Thyroid gland (tissue), 4 donors: ENCODE measurements around the gene KCNK17. TPM values are rescaled to one million over a fixed set of nuclear protein-coding genes. Genes with fewer than 3 reads are reported as not detected.

Source experiments
- DNase-seq, 2 donors: peaks; one replicate each; pipeline ENCODE4 v3.0.0-alpha.2; 2019
- H3K27ac ChIP-seq, 3 donors: fragments of 200-600 bp; sonication (generic); 1 replicate in 2 of 3; 2 replicates in 1 of 3; pipeline ENCODE4 v1.5.1; 2016 to 2019; ENCODE audit warnings: mild to moderate bottlenecking in 1 of 3, moderate library complexity in 1 of 3
- H3K27me3 ChIP-seq: fragments of 200-600 bp; sonication (generic); one replicate; pipeline ENCODE4 v1.5.1; 2019
- H3K36me3 ChIP-seq, 2 donors: fragments of 200-600 bp; sonication (generic); one replicate each; pipeline ENCODE4 v1.5.1; 2016 to 2019
- H3K4me1 ChIP-seq, 2 donors: fragments of 200-600 bp; sonication (generic); one replicate each; pipeline ENCODE4 v1.5.1; 2017 to 2019
- H3K4me3 ChIP-seq, 3 donors: fragments of 200-600 bp; sonication (generic); replicated peaks in 1 of 3; 1 replicate in 2 of 3; 2 replicates in 1 of 3; pipeline ENCODE4 v1.5.1; 2016; ENCODE audit warnings: mild to moderate bottlenecking in 1 of 3
- H3K9me3 ChIP-seq: fragments of 200-600 bp; sonication (generic); one replicate; pipeline ENCODE4 v1.5.1; 2017
- CTCF ChIP-seq, 6 experiments: fragments of 200-600 bp in 3 of 6; fragments of 450-650 bp in 3 of 6; sonication (generic) in 3 of 6; IDR thresholded peaks; one replicate each; pipeline ENCODE4 v1.5.1; 2016 to 2019; ENCODE audit warnings: antibody characterized with exemption in 6 of 6, mild to moderate bottlenecking in 2 of 6, inconsistent platforms in 1 of 6, moderate library complexity in 1 of 6
- POLR2A ChIP-seq, 2 donors: fragments of 450-650 bp; IDR thresholded peaks; one replicate each; pipeline ENCODE4 v1.6.1; 2017; ENCODE audit warnings: antibody characterized with exemption in 2 of 2, mild to moderate bottlenecking in 2 of 2, moderate library complexity in 1 of 2
- WGBS, 2 donors: methylation state at CpG; one replicate each; pipeline ENCODE4 v1.1.5; 2017; 5-methylcytosine and 5-hydroxymethylcytosine counted together
- intact Hi-C: fragments of 100-400 bp; cut with DNase I; formaldehyde crosslinking; loops from one replicate; pipeline ENCODE4 v1.15.1; 2023
- total RNA-seq, 4 donors: library from RNA; depleted of rRNA; stranded (reverse); fragments of >200 nt; gene quantifications; one replicate each; pipeline ENCODE4 v1.2.3, GENCODE V29; 2016

Gene KCNK17
- total RNA-seq, 4 donors from 2014 or later = 1.1 to 11.5 (median 4.5) TPM

DNA sequence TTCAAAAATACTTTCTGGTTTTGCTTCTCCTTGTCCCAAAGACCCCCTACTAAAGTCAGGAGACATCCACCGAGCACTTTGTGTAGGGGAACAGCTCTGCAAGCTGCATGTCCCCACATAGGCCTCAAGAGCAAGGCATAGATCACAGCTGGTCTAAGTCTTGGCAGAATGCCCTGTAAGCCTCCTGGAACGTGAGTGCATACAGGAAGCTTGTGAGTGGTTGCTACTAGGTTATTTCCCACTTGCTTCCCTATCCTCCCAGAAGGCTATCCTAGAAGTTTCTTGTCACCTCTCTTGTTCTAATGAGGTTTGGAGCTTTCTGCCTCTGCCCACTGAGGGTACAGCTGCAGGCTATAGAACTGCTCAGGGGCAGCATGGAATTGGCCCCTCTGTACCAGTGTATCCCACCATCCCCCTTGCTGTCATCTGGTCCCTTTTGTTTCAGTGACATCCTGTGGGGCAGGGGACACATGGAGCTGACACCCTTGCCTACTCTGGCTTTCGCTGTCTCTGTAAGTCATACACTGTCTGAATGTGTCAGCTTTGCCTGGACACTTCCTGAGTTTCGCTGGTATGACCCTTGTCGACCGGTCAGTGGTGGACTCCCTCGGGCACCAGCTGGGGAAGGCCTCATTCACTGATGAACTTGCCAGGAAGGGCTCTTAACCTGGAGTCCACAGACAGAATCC is 43.9 kb upstream of the KCNK17 start:
- intact Hi-C loops = no loop called here
- WGBS, 2 donors = 58 to 62% methylated on average over 7 of the region's 7 CpGs
- peak; percentile 67 to 69 for DNase-seq
- TF ChIP-seq CTCF (IDR thresholded peaks at IDR 0.05) = no peak
- no peak for TF ChIP-seq POLR2A (IDR thresholded peaks at IDR 0.05)
- Histone ChIP-seq H3K27ac (no peak overlapping the region), H3K9me3 (no peaks in the 10 kb centered on the region), H3K36me3 (no peaks in the 10 kb centered on the region), H3K4me1 (peaks cover 0 to 12% of the 10 kb centered on the region in 2 donors), H3K4me3 (no peak overlapping the region), H3K27me3 (no peaks in the 10 kb centered on the region)

- intact Hi-C loops = no loop called here
- no peaks in the 10 kb centered on the region for H3K36me3 ChIP-seq
- H3K9me3 ChIP-seq = no peaks in the 10 kb centered on the region
- H3K27ac ChIP-seq = no peak overlapping the region
- H3K4me3 ChIP-seq = no peak overlapping the region
- no peak for TF ChIP-seq CTCF (IDR thresholded peaks at IDR 0.05)
- TF ChIP-seq POLR2A (IDR thresholded peaks at IDR 0.05) = no peak
- 90 to 98% methylated on average over 7 of the region's 7 CpGs for WGBS, 2 donors
- H3K27me3 ChIP-seq = no peaks in the 10 kb centered on the region
- peaks cover 7 to 24% of the 10 kb centered on the region in 2 donors for H3K4me1 ChIP-seq
- DNase-seq = no peak
Measured at GRCh38 chr6:39353698-39354315, 39.6 kb upstream of the KCNK17 start.

GRCh38 chr6:39350723-39351505 is 36.7 kb upstream of the KCNK17 start:
- Histone ChIP-seq H3K27me3 (no peaks in the 10 kb centered on the region), H3K9me3 (no peaks in the 10 kb centered on the region), H3K4me1 (peaks cover 13 to 33% of the 10 kb centered on the region in 2 donors), H3K4me3 (no peak overlapping the region), H3K36me3 (no peaks in the 10 kb centered on the region), H3K27ac (peak overlapping the region in 2 of 3 donors; percentile 15 to 56)
- intact Hi-C loops = no loop called here
- TF ChIP-seq CTCF (IDR thresholded peaks at IDR 0.05) (no peak), POLR2A (IDR thresholded peaks at IDR 0.05) (no peak)
- WGBS, 2 donors = 33 to 40% methylated on average over 11 to 13 of the region's 13 CpGs
- peak; percentile 77 to 80 for DNase-seq

- intact Hi-C loops = no loop called here
- Histone ChIP-seq H3K27me3 (no peaks in the 10 kb centered on the region), H3K27ac (no peak overlapping the region), H3K4me1 (peaks cover 13 to 44% of the 10 kb centered on the region in 2 donors), H3K9me3 (no peaks in the 10 kb centered on the region), H3K4me3 (no peak overlapping the region), H3K36me3 (no peaks in the 10 kb centered on the region)
- 95 to 98% methylated on average over 11 to 15 of the region's 15 CpGs for WGBS, 2 donors
- TF ChIP-seq POLR2A (IDR thresholded peaks at IDR 0.05) (no peak), CTCF (IDR thresholded peaks at IDR 0.05) (no peak)
- DNase-seq = no peak
Measured at GRCh38 chr6:39348740-39349139, 34.5 kb upstream of the KCNK17 start.
